HL-60 (cell line): ENCODE results near the gene OR52A1.
"Not testable (repeated sequence)": the region's sequence is repeated elsewhere in the genome, so short reads cannot be mapped to it uniquely, and the experiment has no call there.

Experiments used
- POLR2AphosphoS5 ChIP-seq: IDR thresholded peaks from 2 replicates; pipeline ENCODE4 v1.6.1; 2012; ENCODE audit warnings: low read depth
- SPI1 ChIP-seq: IDR thresholded peaks from 2 replicates; pipeline ENCODE4 v1.6.1; 2012; ENCODE audit warnings: low read depth, mild to moderate bottlenecking, borderline replicate concordance
- TF ChIP-seq, protein P1 (sequence below): IDR thresholded peaks from one replicate; pipeline ENCODE4 v1.5.1; 2011; ENCODE audit warnings: low read length, control low read depth, inconsistent platforms; ENCODE audit not compliant: insufficient read depth

DNA sequence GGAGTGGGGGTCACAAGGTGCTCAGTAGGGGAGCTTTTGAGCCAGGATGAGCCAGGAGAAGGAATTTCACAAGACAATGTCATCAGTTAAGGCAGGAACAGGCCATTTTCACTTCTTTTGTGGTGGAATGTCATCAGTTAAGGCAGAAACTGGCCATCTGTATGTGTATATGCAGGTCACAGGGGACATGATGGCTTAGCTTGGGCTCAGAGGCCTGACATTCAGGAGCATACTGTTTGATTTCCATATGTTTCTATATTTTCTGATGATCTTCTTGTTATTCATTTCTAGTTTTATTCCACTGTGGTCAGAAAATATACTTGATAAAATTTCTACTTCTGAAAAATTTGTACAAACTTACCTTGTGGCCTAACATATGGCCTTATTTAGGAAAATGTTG lies 11.3 kb upstream of the OR52A1 start:
- TF ChIP-seq, protein P1, sequence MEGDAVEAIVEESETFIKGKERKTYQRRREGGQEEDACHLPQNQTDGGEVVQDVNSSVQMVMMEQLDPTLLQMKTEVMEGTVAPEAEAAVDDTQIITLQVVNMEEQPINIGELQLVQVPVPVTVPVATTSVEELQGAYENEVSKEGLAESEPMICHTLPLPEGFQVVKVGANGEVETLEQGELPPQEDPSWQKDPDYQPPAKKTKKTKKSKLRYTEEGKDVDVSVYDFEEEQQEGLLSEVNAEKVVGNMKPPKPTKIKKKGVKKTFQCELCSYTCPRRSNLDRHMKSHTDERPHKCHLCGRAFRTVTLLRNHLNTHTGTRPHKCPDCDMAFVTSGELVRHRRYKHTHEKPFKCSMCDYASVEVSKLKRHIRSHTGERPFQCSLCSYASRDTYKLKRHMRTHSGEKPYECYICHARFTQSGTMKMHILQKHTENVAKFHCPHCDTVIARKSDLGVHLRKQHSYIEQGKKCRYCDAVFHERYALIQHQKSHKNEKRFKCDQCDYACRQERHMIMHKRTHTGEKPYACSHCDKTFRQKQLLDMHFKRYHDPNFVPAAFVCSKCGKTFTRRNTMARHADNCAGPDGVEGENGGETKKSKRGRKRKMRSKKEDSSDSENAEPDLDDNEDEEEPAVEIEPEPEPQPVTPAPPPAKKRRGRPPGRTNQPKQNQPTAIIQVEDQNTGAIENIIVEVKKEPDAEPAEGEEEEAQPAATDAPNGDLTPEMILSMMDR: not testable (repeated sequence)
- not testable (repeated sequence) for TF ChIP-seq SPI1, POLR2AphosphoS5
